Liver (tissue), 9 donors: ENCODE data around the gene MYOC. TPM values are rescaled to one million over a fixed set of nuclear protein-coding genes. Genes with fewer than 3 reads are reported as not detected.

ENCODE experiments used
- DNase-seq: peaks from one replicate; pipeline ENCODE4 v3.0.0-alpha.2; 2017; ENCODE audit warnings: low spot score
- H3K27ac ChIP-seq, 2 donors: one replicate each; pipeline ENCODE4 v1.7.0; 2013; ENCODE audit warnings: inconsistent platforms in 2 of 2, low read length in 2 of 2, control low read depth in 1 of 2, low read depth in 1 of 2, mild to moderate bottlenecking in 1 of 2
- H3K27me3 ChIP-seq, 4 donors: one replicate each; pipeline versions ENCODE4 v1.6.1 to v1.7.0; 2013; ENCODE audit warnings: low read length in 3 of 4, inconsistent platforms in 1 of 4, mild to moderate bottlenecking in 1 of 4, moderate library complexity in 1 of 4; ENCODE audit not compliant: control insufficient read depth in 4 of 4, insufficient read depth in 4 of 4
- H3K36me3 ChIP-seq, 4 donors: one replicate each; pipeline versions ENCODE4 v1.6.1 to v1.7.0; 2013; ENCODE audit warnings: low read length in 3 of 4, mild to moderate bottlenecking in 3 of 4, low read depth in 1 of 4, moderate library complexity in 1 of 4; ENCODE audit not compliant: control insufficient read depth in 4 of 4, insufficient read depth in 3 of 4
- H3K4me1 ChIP-seq, 4 donors: one replicate each; pipeline versions ENCODE4 v1.6.1 to v1.7.0; 2013; ENCODE audit warnings: low read length in 3 of 4, mild to moderate bottlenecking in 3 of 4, moderate library complexity in 1 of 4; ENCODE audit not compliant: control insufficient read depth in 4 of 4, insufficient read depth in 4 of 4
- H3K4me3 ChIP-seq, 3 donors: one replicate each; pipeline versions ENCODE4 v1.6.1 to v1.7.0; 2013; ENCODE audit warnings: low read length in 3 of 3, control low read depth in 1 of 3, low read depth in 1 of 3, mild to moderate bottlenecking in 1 of 3
- H3K9ac ChIP-seq, 2 donors: one replicate each; pipeline ENCODE4 v1.7.0; 2013; ENCODE audit warnings: low read length in 2 of 2, mild to moderate bottlenecking in 2 of 2, moderate library complexity in 2 of 2, control low read depth in 1 of 2, low read depth in 1 of 2
- H3K9me3 ChIP-seq, 4 donors: one replicate each; pipeline versions ENCODE4 v1.6.1 to v1.7.0; 2013; ENCODE audit warnings: low read length in 3 of 4; ENCODE audit not compliant: control insufficient read depth in 4 of 4
- CTCF ChIP-seq: fragments of 150-350 bp; IDR thresholded peaks from 2 replicates; pipeline ENCODE4 v1.5.1; 2017; ENCODE audit warnings: improper control_type of control experiment, low read depth, low read length; ENCODE audit not compliant: missing input control
- EGR1 ChIP-seq, 2 donors: IDR thresholded peaks; 2 replicates each; pipeline ENCODE4 v1.6.1; 2016 to 2018; ENCODE audit warnings: antibody characterized with exemption in 2 of 2, low read depth in 2 of 2
- FOXA2 ChIP-seq: IDR thresholded peaks from 2 replicates; pipeline ENCODE4 v1.6.1; 2016; ENCODE audit warnings: antibody characterized with exemption
- GABPA ChIP-seq, 2 donors: IDR thresholded peaks in 1 of 2; conservative IDR thresholded peaks in 1 of 2; 2 replicates each; pipeline ENCODE4 v1.6.1; 2016; ENCODE audit warnings: antibody characterized with exemption in 2 of 2, mild to moderate bottlenecking in 1 of 2, moderate library complexity in 1 of 2
- HNF4G ChIP-seq: IDR thresholded peaks from 2 replicates; pipeline ENCODE4 v1.6.1; 2016; ENCODE audit warnings: antibody characterized with exemption
- JUND ChIP-seq, 2 donors: IDR thresholded peaks; 2 replicates each; pipeline ENCODE4 v1.6.1; 2016; ENCODE audit warnings: antibody characterized with exemption in 2 of 2
- MAX ChIP-seq: IDR thresholded peaks from 2 replicates; pipeline ENCODE4 v1.6.1; 2016; ENCODE audit warnings: antibody characterized with exemption
- NR2F2 ChIP-seq: IDR thresholded peaks from 2 replicates; pipeline ENCODE4 v1.6.1; 2016; ENCODE audit warnings: antibody characterized with exemption
- RAD21 ChIP-seq, 2 donors: IDR thresholded peaks; 2 replicates each; pipeline ENCODE4 v1.6.1; 2016; ENCODE audit warnings: antibody characterized with exemption in 2 of 2, mild to moderate bottlenecking in 2 of 2
- REST ChIP-seq: IDR thresholded peaks from 2 replicates; pipeline ENCODE4 v1.6.1; 2016; ENCODE audit warnings: antibody characterized with exemption, mild to moderate bottlenecking
- RXRA ChIP-seq, 2 donors: IDR thresholded peaks; 2 replicates each; pipeline ENCODE4 v1.6.1; 2017 to 2018; ENCODE audit warnings: antibody characterized with exemption in 2 of 2, mild to moderate bottlenecking in 1 of 2
- SP1 ChIP-seq: IDR thresholded peaks from 2 replicates; pipeline ENCODE4 v1.6.1; 2018; ENCODE audit warnings: antibody characterized with exemption, mild to moderate bottlenecking
- TAF1 ChIP-seq: conservative IDR thresholded peaks from 2 replicates; pipeline ENCODE4 v1.6.1; 2016; ENCODE audit warnings: antibody characterized with exemption, mild to moderate bottlenecking
- YY1 ChIP-seq: IDR thresholded peaks from 2 replicates; pipeline ENCODE4 v1.6.1; 2016; ENCODE audit warnings: antibody characterized with exemption, mild to moderate bottlenecking
- WGBS: extraction: QIAGEN DNeasy Blood & Tissue Kit; methylation state at CpG from one replicate; pipeline ENCODE4 v1.1.7; 2013; 5-methylcytosine and 5-hydroxymethylcytosine counted together
- polyA plus RNA-seq, 2 donors: library from polyadenylated mRNA; stranded (reverse) in 1 of 2; unstranded in 1 of 2; fragments of 200-250 nt in 1 of 2; fragments of >200 nt in 1 of 2; fragmentation: Nextera tagmentation in 1 of 2; extraction: Ambion mirVana in 1 of 2; gene quantifications; one replicate each; pipeline versions ENCODE4 v1.2.1 to v1.2.3, GENCODE V29; 2013 to 2015
- total RNA-seq, 2 donors: library from RNA; depleted of rRNA; stranded (reverse); fragments of >200 nt; gene quantifications; one replicate each; pipeline ENCODE4 v1.2.3, GENCODE V29; 2014
- TF ChIP-seq, protein P1 (sequence below): IDR thresholded peaks from 2 replicates; pipeline ENCODE4 v1.6.1; 2016; ENCODE audit warnings: antibody characterized with exemption
- donor health status: healthy.
- donor health status: healthy.
- donor health status: healthy.
- donor health status: healthy.
- donor health status: healthy.

MYOC gene
- total and polyA plus RNA-seq, 4 donors: 0.17 to 0.18 TPM; not detected in 2

- H3K4me1 ChIP-seq: peaks cover 9 to 34% (median 15%) of the 10 kb centered on the region in 4 donors
- H3K9me3 ChIP-seq: no peaks in the 10 kb centered on the region
- H3K4me3 ChIP-seq: no peak overlapping the region
- H3K36me3 ChIP-seq: peaks cover 0 to 6% (median 2%) of the 10 kb centered on the region in 4 donors
- no peaks in the 10 kb centered on the region for H3K27me3 ChIP-seq
- H3K9ac ChIP-seq: no peak overlapping the region
- 28% methylated on average over 1 of the region's 1 CpG for WGBS
- TF ChIP-seq RAD21 (IDR thresholded peaks at IDR 0.05) (no peak), CTCF (no peak), EGR1 (IDR thresholded peaks at IDR 0.05; ENCODE audit: low read depth in 2 of 2) (no peak), HNF4G (no peak), REST (no peak), MAX (no peak), GABPA (IDR thresholded peaks at IDR 0.05 in 1 of 2, conservative IDR thresholded peaks at IDR 0.05 in 1 of 2) (no peak), TAF1 (no peak), JUND (IDR thresholded peaks at IDR 0.05) (no peak)
- no peak for DNase-seq
- H3K27ac ChIP-seq: peak overlapping the region; percentile 58 to 64
Measured at GRCh38 chr1:171597203-171597602, 55.3 kb downstream of the MYOC start.

DNA sequence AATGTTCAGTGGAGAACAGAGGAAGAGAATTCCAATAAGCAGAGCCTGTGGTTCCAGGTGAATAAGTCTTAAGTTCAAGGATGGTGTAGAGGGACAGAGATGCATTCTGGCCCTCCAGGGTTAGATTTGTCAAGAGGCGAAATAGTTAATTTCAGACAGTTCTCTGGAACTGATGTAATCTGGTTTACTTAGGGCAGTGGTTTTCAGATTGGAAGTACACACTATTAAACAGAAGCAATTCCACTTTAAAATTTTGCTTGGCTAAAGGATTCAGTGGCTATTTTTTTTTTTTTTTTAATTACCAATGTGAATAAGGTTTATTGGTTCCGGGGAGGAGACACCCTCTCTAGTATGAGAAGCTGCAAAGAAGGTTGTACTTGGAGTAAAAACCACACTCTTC lies 55.8 kb downstream of the MYOC start:
- Histone ChIP-seq H3K4me3 (no peak overlapping the region), H3K27ac (peak overlapping the region; percentile 58 to 64), H3K27me3 (no peaks in the 10 kb centered on the region), H3K4me1 (peaks cover 9 to 34% (median 15%) of the 10 kb centered on the region in 4 donors), H3K36me3 (peaks cover 2 to 11% (median 5%) of the 10 kb centered on the region in 4 donors), H3K9ac (peak overlapping the region in 1 of 2 donors; percentile 14), H3K9me3 (no peaks in the 10 kb centered on the region)
- TF ChIP-seq GABPA (IDR thresholded peaks at IDR 0.05 in 1 of 2, conservative IDR thresholded peaks at IDR 0.05 in 1 of 2) (no peak), NR2F2 (no peak), EGR1 (IDR thresholded peaks at IDR 0.05; ENCODE audit: low read depth in 2 of 2) (no peak), JUND (IDR thresholded peaks at IDR 0.05) (no peak)
- 58% methylated on average over 2 of the region's 2 CpGs for WGBS
- no peak for DNase-seq

- Histone ChIP-seq H3K9me3 (no peaks in the 10 kb centered on the region), H3K4me3 (no peak overlapping the region), H3K27ac (peak overlapping the region; percentile 64 to 78), H3K9ac (peak overlapping the region in 1 of 2 donors; percentile 14), H3K4me1 (peaks cover 9 to 34% (median 15%) of the 10 kb centered on the region in 4 donors), H3K36me3 (peaks cover 5 to 16% (median 9%) of the 10 kb centered on the region in 4 donors), H3K27me3 (no peaks in the 10 kb centered on the region)
- 97% methylated on average over 1 of the region's 1 CpG for WGBS
- DNase-seq: no peak
- TF ChIP-seq YY1 (no peak), EGR1 (IDR thresholded peaks at IDR 0.05; ENCODE audit: low read depth in 2 of 2) (no peak), RAD21 (IDR thresholded peaks at IDR 0.05) (no peak), TAF1 (no peak), FOXA2 (no peak), SP1 (no peak), JUND (IDR thresholded peaks at IDR 0.05) (no peak), REST (no peak), RXRA (IDR thresholded peaks at IDR 0.05) (no peak), GABPA (IDR thresholded peaks at IDR 0.05 in 1 of 2, conservative IDR thresholded peaks at IDR 0.05 in 1 of 2) (no peak)
- TF ChIP-seq, protein P1, sequence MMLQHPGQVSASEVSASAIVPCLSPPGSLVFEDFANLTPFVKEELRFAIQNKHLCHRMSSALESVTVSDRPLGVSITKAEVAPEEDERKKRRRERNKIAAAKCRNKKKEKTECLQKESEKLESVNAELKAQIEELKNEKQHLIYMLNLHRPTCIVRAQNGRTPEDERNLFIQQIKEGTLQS: no peak
Measured at GRCh38 chr1:171596119-171596518, 56.4 kb downstream of the MYOC start.
